GM18861 (cell line): ENCODE data around the gene DTHD1.

Source experiments
- ATAC-seq: cut with Tn5 transposase; IDR thresholded peaks from one replicate; pipeline ENCODE4 v1.9.1; 2021; ENCODE audit not compliant: unreplicated experiment

Gene DTHD1

DNA sequence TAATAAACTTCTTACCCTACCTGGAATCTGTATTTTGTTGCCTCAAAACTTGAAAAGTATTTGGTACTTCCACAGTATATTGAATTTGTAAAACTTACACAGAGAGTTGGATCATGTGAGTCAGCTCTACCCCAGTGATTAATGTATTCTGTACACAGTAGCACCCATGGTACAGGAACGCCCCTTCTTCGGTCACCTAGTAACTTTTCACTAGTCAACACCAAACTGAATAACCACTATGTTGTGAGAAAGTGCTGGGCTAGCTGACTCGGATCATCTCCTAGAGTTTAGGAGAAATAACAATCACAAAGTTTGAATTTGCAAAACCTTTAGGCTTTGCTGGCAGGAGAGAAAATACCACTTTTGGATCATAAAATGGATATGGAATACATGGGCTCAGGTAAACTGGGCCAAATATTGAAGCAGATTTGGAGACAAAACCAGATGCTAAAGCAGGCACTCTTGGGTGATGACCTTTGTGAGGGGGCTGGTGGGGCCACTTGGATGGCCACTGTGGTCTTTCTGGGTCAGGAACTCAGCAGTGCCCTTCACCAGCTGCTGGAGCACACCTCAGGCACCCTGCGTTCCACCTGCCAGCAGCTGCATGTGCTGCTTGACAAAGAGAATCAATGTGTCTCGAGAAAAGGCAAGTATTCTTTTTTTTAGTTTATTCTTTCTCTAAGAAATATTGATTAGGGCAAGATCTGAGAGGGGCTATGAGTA, at the start of gene DTHD1:
DTHD1 (plus strand) TSS at position 233 of the 723 bp plus-strand sequence; CDS start at position 376, 143 bp downstream.
- ATAC-seq = no peak

DNA sequence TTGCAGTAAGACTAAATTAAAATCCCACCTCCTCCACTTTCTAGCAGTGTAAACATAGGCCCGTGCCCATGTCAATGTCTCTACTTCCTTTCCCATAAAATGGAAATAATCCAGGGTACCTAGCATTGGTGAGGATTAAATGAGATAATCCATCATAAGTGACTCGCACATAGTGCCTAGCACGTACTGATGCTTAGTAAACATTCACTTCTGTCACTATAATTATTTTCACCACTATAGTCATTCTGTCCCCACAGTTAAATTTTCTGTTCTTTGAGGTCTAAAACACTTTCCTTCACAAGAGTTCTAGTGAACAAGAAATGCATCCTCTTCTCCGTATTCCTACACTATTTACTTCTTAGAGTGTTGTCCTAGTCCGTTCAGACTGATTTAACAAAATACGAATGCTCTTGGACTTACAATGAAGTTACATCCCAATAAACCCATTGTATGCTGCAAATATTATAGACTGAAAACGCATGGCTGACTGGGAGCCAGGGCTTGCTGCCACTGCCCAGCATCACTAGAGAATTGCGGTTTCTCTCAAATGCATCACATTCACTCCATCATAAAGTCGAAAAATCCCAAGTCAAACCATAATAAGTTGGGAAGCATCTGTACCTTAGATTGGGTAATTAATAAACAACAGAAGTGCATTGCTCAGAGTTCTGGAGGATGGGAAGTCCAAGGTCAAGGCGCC, 47.7 kb upstream of the DTHD1 start:
- no peak for ATAC-seq

DNA sequence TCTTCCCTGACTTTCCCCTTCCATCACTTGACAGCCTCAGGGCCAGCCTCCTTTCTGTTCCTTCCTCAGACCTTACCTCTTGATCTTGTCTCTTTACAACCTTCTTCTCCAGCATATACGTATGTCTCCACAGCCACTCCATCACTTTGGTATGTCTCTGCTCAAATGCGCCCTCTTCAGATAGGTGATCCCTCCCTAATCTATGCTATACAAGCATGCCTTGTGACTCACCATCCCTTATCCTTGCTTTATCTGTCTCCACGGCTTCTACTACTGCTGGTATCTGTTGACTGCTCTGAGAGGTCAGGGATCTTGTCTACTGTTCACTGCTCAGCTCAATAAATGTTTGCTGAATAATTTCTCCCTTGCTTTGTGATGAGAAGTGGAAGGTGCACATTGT, 46.1 kb upstream of the DTHD1 start:
- ATAC-seq = no peak

DNA sequence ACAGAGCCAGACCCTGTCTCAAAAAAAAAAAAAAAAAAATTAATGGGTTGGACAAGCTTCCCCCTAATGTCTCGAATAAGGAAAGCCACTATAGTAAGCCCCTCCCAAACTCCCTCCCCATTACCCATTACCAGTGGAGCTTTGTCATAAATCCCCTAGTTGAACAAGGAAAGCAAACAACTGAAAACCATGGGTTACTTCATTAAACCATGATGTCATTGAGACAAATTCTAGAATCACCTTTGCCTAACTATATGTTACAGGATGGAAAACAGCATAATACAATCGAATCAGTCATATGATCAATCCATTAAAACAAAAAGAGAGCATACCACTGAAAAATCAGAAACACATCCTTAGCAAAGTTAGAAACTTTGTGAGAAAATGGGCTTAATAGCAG, 45.3 kb upstream of the DTHD1 start:
- ATAC-seq = no peak

DNA sequence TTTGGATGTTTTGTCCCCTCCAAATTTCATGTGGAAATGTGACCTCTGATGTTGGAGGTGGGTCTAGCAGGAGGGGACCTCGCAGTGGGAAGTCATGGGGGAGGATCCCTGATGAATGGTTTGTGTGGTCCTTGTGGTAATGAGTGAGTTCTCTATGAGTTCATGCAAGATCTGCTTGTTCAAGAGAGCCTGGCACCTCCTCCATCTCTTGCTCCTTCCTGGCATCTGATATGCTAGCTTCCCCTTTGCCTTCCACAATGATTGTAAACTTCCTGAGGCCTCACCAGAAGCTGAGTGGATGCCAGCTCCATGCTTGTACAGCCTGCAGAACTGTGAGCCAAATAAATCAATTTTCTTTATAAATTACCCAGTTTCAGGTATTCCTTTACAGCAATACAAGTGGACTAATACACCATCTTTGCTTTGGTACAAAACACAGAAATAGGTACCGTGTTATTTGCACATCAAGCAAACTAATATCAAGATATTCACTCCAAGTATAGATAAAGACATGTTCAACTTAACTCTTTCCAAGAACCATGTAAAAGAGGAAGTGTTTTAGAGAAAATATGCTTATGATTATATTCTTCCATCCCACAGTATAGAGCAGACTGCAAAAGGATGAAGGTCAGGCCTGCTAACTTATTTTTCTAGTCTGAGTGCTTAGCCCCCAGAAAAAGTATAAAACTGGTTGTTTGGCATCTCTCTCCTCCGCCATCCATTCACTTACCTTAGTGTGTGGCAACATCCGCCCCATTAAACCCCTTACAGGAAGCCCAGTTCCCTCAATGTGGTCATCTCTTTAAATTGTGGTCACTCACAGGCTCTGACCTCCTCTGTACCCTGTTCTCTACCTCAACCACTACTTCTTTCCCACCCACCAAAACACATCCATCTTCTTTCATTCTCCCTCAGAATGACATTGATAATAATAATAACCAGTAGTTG, 43.8 kb upstream of the DTHD1 start:
- ATAC-seq = no peak

DNA sequence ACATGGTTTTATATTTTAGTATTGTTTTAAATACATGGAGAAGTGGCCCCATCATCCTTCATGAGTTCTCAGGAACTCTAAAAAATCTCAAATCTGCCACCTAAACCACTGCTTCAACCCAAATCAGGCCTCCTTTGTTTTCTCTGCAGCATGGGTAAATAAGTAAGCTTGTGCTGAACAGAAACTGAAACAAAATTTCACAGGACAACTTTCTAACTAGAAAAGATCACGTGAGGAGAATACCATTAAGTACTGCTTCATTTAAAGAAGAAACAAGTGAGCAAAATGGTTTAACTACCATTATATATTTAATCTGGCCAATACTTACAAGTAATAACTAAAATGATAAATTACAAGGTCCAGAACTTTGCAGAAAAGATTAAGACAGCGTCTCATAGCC, 39.6 kb upstream of the DTHD1 start:
- peak; percentile 65 for ATAC-seq

DNA sequence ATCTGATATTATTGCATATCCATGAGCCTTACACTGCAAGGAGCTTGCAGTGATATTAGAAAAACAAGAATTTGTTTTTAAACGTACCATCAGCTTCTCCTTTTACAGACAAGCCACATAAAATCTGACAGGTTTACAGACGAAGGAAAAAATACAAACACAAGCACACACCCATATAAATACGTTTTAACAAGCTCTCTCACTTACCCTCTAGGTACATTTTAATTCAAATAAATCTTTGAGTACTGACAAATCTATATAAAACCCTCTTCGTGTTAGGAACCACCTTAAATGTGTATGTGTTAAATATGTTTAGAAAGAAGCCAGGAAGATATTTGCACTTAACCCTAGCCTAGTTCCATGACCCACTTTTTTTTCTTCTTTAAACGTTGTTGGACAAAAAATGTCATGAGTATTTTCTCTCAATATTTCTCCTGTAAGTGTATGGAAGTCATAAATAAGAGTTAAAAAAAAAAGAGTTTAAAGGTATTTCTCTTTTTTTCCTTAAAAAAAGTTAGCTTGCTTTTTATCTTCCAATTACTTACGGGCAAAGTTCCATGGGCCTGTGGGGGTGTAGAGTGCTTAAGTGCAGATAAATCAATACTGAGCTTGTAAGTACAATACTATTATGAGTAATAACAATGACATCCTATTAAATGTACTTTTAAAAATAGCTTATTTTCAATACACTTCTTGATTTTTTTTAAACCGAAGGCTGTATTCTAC, 38.6 kb upstream of the DTHD1 start:
- ATAC-seq = no peak

DNA sequence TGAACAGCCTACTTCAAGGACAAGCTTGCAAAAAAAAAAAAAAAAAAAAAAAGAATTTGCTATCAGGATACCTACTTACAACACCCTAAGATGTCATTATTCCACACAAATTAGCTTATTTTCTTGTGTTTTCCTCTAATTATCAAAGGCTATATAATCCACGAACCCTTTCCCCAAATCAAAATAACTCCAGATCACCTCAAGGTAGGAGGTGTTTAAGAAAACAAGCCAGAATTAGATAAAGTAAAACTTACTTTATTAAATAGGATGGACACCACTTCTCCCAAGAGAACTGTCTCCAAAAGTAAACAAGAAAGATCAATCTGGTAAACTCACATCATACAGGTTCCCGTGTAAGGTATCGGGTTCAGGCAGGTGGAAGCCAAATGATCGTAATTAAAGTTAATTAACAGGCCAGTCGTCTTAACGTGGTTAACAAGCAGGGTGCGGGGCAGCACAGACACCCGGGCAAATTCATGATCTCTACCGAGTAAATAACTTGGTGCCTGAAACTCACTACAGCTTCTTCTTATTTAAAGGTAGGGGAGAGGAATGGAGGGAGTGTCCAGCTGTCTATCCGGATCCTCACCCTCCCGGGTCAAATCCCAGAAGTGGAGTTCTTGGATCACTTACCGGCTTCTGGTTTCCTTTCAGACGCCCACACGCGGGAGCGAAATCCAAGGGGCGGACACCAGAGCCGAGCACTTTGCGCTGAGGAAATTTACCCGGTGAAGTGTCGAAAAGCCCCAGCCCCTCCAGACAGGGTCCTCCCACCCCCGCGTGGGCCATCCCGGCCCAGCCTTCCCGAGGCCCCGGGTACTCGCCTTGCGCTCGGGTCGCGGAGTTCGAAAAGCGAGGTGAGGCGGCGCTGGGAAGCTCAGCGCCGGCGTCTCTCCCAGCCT, 37.8 kb upstream of the DTHD1 start:
- peak; percentile 12 for ATAC-seq

DNA sequence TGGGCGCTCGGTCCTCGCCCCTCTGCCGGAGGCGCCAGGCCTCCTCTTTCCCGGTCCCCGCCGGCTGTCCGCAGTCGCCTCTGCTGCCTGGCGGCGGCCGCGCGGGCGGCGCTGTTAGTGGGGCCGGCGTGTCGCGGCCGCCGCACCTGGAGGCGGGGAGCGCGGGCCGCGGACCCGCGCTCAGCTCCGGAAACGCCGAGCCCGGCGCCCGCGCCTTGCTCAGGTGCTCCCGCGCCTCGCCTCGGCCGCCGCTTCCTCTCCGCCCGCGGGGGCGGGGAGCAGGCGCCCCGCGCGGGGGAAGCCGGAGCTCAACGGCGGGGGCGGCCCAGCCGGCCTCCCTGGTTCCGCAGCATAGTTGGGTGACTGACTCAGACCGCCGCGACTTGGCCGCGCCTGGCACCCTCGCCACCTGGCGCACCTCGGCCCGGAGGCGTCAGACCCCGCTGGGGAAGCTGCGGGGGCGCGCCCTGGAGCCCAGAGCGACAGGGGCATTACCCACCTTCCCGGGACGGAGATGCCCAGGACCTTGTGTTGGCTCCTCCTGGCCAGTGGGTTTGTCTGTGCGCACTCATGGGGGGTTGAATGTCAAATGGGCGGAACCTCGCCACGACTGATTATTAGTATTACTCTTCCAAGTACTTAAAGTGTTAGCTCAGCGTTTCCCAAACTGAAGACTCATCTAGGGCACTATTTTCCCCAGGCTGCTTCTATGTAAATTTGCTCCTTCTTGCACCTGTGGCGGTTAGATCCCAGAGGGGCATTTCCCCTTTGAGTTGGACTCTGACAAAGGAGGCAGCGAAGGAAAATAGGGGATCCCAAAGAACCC, 36.9 kb upstream of the DTHD1 start, which contains the start of gene ARAP2:
ARAP2 (minus strand) TSS at position 258 of the 826 bp plus-strand sequence. CDS start 15,028 bp downstream, outside the sequence.
- peak; percentile 49 for ATAC-seq

DNA sequence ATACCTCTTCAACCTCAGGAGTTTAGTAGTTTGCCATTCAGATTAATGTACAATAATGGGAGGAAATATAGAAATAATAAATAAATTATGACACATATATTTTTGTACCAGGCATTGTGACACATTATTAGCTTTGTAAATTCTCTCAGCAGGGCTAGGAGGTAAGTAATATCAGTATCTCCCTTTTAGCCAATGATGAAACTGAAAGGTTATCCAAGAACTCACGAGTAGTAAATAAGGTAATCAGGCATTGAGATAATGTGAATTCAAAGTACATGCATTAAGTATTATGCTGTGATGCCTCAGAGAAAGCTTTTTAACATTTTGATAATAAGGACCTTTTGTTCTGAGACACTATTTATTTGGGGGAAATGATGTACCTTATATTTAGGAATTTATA, 31.8 kb upstream of the DTHD1 start:
- no peak for ATAC-seq

DNA sequence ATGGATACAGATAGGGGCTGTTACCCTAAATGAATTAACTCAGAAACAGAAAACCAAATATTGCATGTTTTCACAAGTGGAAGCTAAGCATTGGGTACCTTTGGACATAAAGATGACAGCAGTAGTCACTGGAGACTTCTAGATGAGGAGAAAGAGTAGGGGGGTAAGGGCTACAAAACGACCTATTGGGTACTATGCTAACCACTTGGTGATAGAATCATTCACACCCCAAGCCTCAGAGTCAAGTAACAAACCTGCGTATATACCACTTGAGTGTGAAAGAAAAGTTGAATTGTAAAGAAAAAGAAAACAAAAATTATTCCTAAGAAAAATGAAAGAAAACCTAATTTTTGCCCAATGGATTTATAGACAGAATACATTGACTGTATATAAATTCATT, 29.4 kb upstream of the DTHD1 start:
- no peak for ATAC-seq

DNA sequence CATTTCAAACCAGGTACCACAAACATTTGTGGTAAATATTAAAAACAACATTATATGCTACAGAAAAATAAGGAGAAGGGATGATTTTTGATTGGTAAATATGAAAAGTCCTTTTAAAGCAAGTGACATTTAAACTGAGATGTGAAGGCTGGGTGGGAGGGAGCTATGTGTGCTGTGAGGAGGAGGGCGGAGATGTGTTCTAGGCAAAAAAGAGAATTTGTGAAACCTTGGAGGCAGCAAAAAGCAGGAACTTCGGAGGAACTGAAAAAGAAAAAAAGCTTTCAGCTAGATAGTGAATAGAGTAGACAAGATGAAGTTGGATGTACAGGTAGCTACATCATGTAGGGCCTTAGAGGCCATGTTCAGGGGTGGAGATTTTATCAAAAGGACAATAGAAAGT, 27.0 kb upstream of the DTHD1 start:
- ATAC-seq = no peak

DNA sequence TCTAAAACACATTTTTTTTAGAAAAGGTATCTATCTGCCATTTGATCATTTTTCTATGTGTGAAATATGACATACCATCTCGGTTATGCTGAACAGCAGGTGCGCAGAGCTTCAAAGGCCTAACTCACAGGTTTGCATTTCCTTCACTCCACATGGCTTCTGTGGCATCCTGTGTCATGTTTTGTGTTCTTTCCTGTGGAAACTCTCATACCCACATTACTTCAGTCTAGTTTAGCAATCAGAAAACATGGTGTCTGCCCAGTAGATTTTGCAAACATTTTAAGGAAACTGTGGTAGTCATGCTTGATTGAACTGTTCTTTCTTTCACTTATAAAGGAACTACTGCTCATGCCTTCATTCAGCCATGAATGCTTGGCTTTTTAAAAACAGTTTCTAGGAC, 25.8 kb upstream of the DTHD1 start:
- ATAC-seq = peak; percentile 86

DNA sequence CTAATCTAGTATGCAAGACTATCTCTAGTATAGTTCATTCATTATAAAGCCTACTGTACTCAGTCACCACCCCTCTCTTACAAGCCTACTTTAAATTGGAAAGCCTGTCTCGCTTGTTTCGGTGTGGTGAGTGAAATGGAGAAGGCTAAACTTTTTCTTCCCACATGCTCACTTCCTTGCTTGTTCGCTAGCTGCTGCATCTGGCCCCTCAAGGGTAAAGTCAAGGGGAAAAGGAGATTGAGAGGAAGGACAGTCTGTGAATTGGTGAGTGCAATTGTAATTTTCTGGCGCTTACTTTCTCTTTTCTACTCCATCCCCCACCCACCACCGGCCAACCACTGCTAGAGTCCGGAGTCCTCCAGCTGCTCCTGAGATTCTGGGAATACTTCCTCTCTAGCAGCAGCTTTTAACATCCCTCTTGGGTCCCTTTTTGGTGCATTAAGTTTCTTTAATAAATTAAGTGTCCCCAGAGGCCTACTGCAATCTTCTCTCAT, 25.0 kb upstream of the DTHD1 start:
- peak; percentile 30 for ATAC-seq

DNA sequence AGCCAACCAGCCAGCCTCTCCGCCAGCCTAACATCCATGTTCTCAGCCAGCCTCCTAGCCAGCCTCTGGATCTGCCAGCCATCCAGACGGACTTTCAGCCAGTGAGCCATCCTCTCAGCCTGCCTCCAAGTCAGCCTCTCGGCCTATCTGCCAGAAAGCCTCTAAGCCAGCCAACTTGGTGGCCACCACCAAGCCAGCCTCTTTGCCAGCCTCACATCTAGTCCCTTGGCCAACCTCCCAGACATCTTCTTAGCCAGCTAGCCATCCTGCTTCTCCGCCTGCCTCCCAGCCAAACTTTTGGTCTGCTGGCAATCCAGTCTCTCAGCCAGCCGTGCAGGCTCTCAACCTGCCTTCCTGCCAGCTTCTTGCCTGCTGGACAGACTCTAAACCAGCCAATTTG, 20.7 kb upstream of the DTHD1 start:
- no peak for ATAC-seq

DNA sequence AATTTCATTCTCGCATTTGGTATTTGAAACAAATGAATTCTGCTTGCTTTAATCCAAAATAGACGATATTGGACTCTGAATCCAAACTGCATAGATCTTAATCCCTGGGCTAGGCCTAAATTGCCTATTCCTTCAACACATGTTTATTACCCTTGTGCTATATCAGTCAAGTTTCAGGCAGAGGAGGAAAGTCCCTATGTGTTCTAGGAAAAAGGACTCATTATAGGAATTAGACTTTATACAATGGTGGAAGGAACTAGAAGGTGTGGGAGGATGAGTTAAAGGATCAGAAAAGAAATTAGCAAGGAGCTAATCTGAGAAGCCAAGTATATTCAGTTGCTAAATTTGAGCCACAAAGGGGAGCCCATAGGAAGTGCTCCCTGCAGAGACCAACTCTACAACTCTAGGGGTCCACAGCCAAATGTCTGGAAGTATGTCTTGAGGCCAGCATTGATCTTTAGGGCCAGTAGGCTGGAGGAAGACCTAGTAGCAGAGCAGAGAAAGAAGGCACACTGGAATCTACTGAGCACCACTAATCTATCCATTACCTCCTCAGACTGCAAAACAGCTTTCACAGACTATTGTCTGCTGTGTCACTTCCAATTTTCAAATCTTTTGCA, 17.1 kb upstream of the DTHD1 start:
- ATAC-seq = no peak

DNA sequence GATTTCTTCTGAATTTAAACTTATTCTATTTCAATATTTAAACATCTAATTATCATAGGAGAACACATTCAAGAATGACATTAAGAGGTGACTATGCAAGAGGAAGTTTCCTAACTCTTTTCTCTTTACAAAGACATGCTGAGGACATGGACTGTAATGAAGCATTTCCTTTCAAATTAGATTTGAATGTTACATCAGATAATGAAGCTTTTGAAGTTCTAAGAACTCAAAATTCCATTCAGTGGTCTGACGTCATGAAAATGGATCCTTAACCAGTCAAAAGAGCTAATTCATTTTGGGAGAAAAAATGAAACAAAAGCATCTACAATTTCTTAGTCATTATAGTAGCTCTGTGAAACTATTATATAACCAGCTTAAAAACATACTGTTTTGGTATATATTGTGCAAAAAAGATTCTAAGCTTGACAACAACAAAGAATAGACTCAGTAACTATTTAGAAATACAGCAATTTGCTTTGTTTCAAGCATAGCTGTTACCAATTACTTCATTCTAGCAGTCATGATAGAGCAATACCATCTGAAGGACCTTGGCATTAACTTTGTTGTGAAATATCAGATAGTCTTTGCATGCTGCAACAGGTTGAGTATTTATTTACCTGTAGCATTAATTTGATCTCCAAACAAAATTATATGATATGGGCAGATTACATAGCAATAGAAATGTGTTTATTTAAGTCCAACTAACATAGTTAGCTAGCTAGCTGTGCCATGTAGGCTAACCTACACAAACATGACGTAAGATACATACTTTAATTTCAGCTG, 13.7 kb upstream of the DTHD1 start:
- no peak for ATAC-seq
